ENCODE data around the gene FBXW7.

Gene FBXW7

GRCh38 chr4:152339576-152339975, 196.3 kb downstream of the FBXW7 start:
- no peak overlapping the region for H3K9ac ChIP-seq (ENCODE audit: low read depth, low read length, poor library complexity, severe bottlenecking)
- no peaks in the 10 kb centered on the region for H3F3A ChIP-seq (ENCODE audit: low read depth)
- TF ChIP-seq EZH2phosphoT487 (IDR thresholded peaks at IDR 0.05; ENCODE audit: borderline replicate concordance) (no peak), CTCF (conservative IDR thresholded peaks at IDR 0.05; ENCODE audit: low read length) (no peak)
- no peaks in the 10 kb centered on the region for H3K27me3 ChIP-seq (ENCODE audit: insufficient read depth, low read length, poor library complexity, severe bottlenecking)
- H3K9me2 ChIP-seq (replicated peaks; ENCODE audit: low read depth, low read length): no peaks in the 10 kb centered on the region
- no peaks in the 10 kb centered on the region for H4K20me1 ChIP-seq (ENCODE audit: insufficient read depth, low read length, poor library complexity, severe bottlenecking)
- H3K4me3 ChIP-seq (ENCODE audit: low read length, poor library complexity, severe bottlenecking): no peak overlapping the region
- peaks cover 28% of the 10 kb centered on the region for H3K36me3 ChIP-seq (ENCODE audit: insufficient read depth, low read length)
- no peak overlapping the region for H2AFZ ChIP-seq (ENCODE audit: low read length)
- H3K79me2 ChIP-seq (ENCODE audit: insufficient read depth, low read length): no peaks in the 10 kb centered on the region
- no peaks in the 10 kb centered on the region for H3K4me1 ChIP-seq (ENCODE audit: insufficient read depth, low read length, poor library complexity, severe bottlenecking)
- no peaks in the 10 kb centered on the region for H3K9me3 ChIP-seq (ENCODE audit: insufficient read depth, low read depth, low read length)
- no peak overlapping the region for H3K4me2 ChIP-seq (ENCODE audit: low read depth, low read length, poor library complexity, severe bottlenecking)

GRCh38 chr4:152334931-152335330, 201.0 kb downstream of the FBXW7 start:
- TF ChIP-seq EZH2phosphoT487 (IDR thresholded peaks at IDR 0.05; ENCODE audit: borderline replicate concordance): no peak
- TF ChIP-seq CTCF (conservative IDR thresholded peaks at IDR 0.05; ENCODE audit: low read length): no peak
- Histone ChIP-seq H3K4me1 (ENCODE audit: insufficient read depth, low read length, poor library complexity, severe bottlenecking) (no peaks in the 10 kb centered on the region), H3K27me3 (ENCODE audit: insufficient read depth, low read length, poor library complexity, severe bottlenecking) (no peaks in the 10 kb centered on the region), H3K9me2 (replicated peaks; ENCODE audit: low read depth, low read length) (no peaks in the 10 kb centered on the region), H3K79me2 (ENCODE audit: insufficient read depth, low read length) (no peaks in the 10 kb centered on the region), H3K4me2 (ENCODE audit: low read depth, low read length, poor library complexity, severe bottlenecking) (no peak overlapping the region), H3K9ac (ENCODE audit: low read depth, low read length, poor library complexity, severe bottlenecking) (no peak overlapping the region), H3K4me3 (ENCODE audit: low read length, poor library complexity, severe bottlenecking) (no peak overlapping the region), H2AFZ (ENCODE audit: low read length) (no peak overlapping the region), H3K9me3 (ENCODE audit: insufficient read depth, low read depth, low read length) (no peaks in the 10 kb centered on the region), H3F3A (ENCODE audit: low read depth) (no peaks in the 10 kb centered on the region), H4K20me1 (ENCODE audit: insufficient read depth, low read length, poor library complexity, severe bottlenecking) (no peaks in the 10 kb centered on the region), H3K36me3 (ENCODE audit: insufficient read depth, low read length) (peaks cover 55% of the 10 kb centered on the region)

GRCh38 chr4:152331042-152331441, 204.8 kb downstream of the FBXW7 start:
- H3F3A ChIP-seq (ENCODE audit: low read depth): no peaks in the 10 kb centered on the region
- H3K79me2 ChIP-seq (ENCODE audit: insufficient read depth, low read length): no peaks in the 10 kb centered on the region
- no peak overlapping the region for H2AFZ ChIP-seq (ENCODE audit: low read length)
- H3K4me1 ChIP-seq (ENCODE audit: insufficient read depth, low read length, poor library complexity, severe bottlenecking): no peaks in the 10 kb centered on the region
- H3K9me3 ChIP-seq (ENCODE audit: insufficient read depth, low read depth, low read length): no peaks in the 10 kb centered on the region
- H4K20me1 ChIP-seq (ENCODE audit: insufficient read depth, low read length, poor library complexity, severe bottlenecking): no peaks in the 10 kb centered on the region
- H3K4me2 ChIP-seq (ENCODE audit: low read depth, low read length, poor library complexity, severe bottlenecking): no peak overlapping the region
- no peak for TF ChIP-seq CTCF (conservative IDR thresholded peaks at IDR 0.05; ENCODE audit: low read length)
- no peak for TF ChIP-seq EZH2phosphoT487 (IDR thresholded peaks at IDR 0.05; ENCODE audit: borderline replicate concordance)
- no peaks in the 10 kb centered on the region for H3K27me3 ChIP-seq (ENCODE audit: insufficient read depth, low read length, poor library complexity, severe bottlenecking)
- no peak overlapping the region for H3K9ac ChIP-seq (ENCODE audit: low read depth, low read length, poor library complexity, severe bottlenecking)
- peaks cover 62% of the 10 kb centered on the region for H3K36me3 ChIP-seq (ENCODE audit: insufficient read depth, low read length)
- no peak overlapping the region for H3K4me3 ChIP-seq (ENCODE audit: low read length, poor library complexity, severe bottlenecking)
- no peaks in the 10 kb centered on the region for H3K9me2 ChIP-seq (replicated peaks; ENCODE audit: low read depth, low read length)

Data from Loucy (cell line).